PC-9 (cell line): ENCODE results near the gene CGB5.
"Not testable (repeated sequence)": the region's sequence is repeated elsewhere in the genome, so short reads cannot be mapped to it uniquely, and the experiment has no call there.

ENCODE experiments used
- CTCF ChIP-seq: fragments of 200-600 bp; sonication (generic); conservative IDR thresholded peaks from 2 replicates; pipeline ENCODE4 v1.6.1; 2017; ENCODE audit warnings: mixed run types, antibody characterized with exemption, mild to moderate bottlenecking, moderate library complexity
- EZH2 ChIP-seq: fragments of 200-600 bp; sonication (generic); IDR thresholded peaks from 2 replicates; pipeline ENCODE4 v1.8.0; 2017; ENCODE audit warnings: antibody characterized with exemption, low read depth

GRCh38 chr19:49056902-49057596 is 13.4 kb downstream of the CGB5 start:
- TF ChIP-seq CTCF, EZH2: not testable (repeated sequence)
